ENCODE data around the gene EDEM2.

DNA sequence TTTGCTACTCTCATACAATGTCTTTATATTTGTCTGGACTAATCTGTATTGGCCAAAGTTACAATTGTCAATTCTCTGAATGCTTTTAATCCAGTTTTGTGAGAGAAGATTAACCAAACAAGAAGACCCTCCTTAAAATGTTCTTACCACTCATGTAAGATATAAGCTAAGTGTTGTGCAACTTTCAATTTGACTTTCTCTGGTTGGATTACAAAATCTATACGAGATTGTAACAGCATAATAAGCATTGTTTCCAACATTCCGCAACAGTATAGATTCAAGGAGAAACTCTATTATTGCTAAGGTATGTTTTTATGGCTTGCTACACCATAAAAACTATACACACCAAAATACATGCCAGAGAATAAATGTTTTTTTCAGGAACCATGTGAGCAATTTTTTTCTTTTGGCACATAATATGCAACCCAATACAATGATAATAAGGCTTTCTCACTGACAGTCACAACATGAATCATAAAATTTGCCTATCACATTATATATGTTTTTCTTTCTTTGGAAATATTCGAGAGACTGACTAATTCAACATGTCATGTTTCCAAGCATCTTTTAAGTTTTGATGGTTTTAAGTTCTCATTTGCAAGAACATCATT is 42.3 kb downstream of the EDEM2 start:
- TF ChIP-seq TAF1 (IDR thresholded peaks at IDR 0.05; ENCODE audit: borderline replicate concordance, insufficient read depth, low read length): no peak
- no peak for TF ChIP-seq SIN3A (IDR thresholded peaks at IDR 0.05; ENCODE audit: borderline replicate concordance, insufficient read depth, low read length)
